Calu3 (cell line): ENCODE data around the gene CP. TPM values are rescaled to one million over a fixed set of nuclear protein-coding genes. Genes with fewer than 3 reads are reported as not detected.
"Not testable (repeated sequence)": the region's sequence is repeated elsewhere in the genome, so short reads cannot be mapped to it uniquely, and the experiment has no call there.

ENCODE experiments used
- BruUV-seq: library from RNA; stranded (reverse); fragments of 400-500 nt; replicated peaks from 2 replicates; lab custom pipeline; 2021; lab: Mats Ljungman, UMichigan
- CTCF ChIA-PET: fragments of 300-600 bp; sonication (Branson Sonifier 250); formaldehyde crosslinking; loops from one replicate; lab custom pipeline; 2022; ENCODE audit warnings: antibody characterized with exemption; lab: Charles Lee
- DNase-seq: peaks from one replicate; pipeline ENCODE4 v3.0.0; 2022
- H3K27ac Mint-ChIP-seq: one replicate; pipeline ENCODE4 v1.8.0; 2022; ENCODE audit warnings: mixed read lengths; ENCODE audit not compliant: unreplicated experiment
- H3K27me3 Mint-ChIP-seq: one replicate; pipeline ENCODE4 v1.8.0; 2022; ENCODE audit warnings: mixed read lengths; ENCODE audit not compliant: unreplicated experiment
- H3K36me3 Mint-ChIP-seq: one replicate; pipeline ENCODE4 v1.8.0; 2022; ENCODE audit warnings: mild to moderate bottlenecking, moderate library complexity, mixed read lengths; ENCODE audit not compliant: insufficient read depth, unreplicated experiment
- H3K4me1 Mint-ChIP-seq: one replicate; pipeline ENCODE4 v1.8.0; 2022; ENCODE audit warnings: mild to moderate bottlenecking, low read depth, mixed read lengths; ENCODE audit not compliant: unreplicated experiment
- H3K4me3 Mint-ChIP-seq: one replicate; pipeline ENCODE4 v1.8.0; 2022; ENCODE audit warnings: mild to moderate bottlenecking, low read depth, moderate library complexity, mixed read lengths; ENCODE audit not compliant: unreplicated experiment
- H3K9me3 Mint-ChIP-seq: one replicate; pipeline ENCODE4 v1.8.0; 2022; ENCODE audit warnings: low read depth, mixed read lengths; ENCODE audit not compliant: unreplicated experiment
- intact Hi-C: fragments of 100-400 bp; cut with micrococcal nuclease; formaldehyde crosslinking; loops from one replicate; pipeline ENCODE4 v1.10.0; 2022; ENCODE audit not compliant: unreplicated experiment
- total RNA-seq: library from RNA; stranded (reverse); gene quantifications from 2 replicates; pipeline ENCODE4 v1.2.3, GENCODE V29; 2022
- TF ChIP-seq, protein P1 (sequence below): fragments of 200-600 bp; IDR thresholded peaks from one replicate; pipeline ENCODE4 v1.8.0; 2022; ENCODE audit warnings: antibody characterized with exemption; ENCODE audit not compliant: unreplicated experiment

The CP gene
- total RNA-seq, 1 experiment from 2014 or later, result 5.4 TPM

GRCh38 chr3:149203758-149204157 lies 17.9 kb downstream of the CP start:
- H3K27ac Mint-ChIP-seq, result no peak overlapping the region

DNA sequence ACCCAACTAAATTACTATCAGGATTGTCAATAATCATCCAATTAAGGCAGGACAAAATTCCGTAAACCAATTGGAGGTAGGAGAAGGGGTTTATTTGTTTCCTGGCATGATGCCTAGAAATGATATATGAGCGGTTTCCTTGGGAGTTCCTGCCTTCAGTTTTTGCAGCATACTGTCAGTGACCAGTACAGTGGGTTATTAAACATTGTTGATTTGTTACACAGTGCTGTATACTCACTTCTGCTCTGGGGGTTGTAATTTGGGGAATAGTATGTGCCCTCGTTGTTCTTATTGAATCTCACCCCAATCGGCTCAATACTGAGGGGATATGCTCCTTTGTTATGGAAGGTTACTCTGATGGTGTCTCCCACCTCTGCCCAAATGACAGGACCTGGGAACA lies 22.2 kb downstream of the CP start:
- Mint-ChIP-seq H3K27me3 (no peaks in the 10 kb centered on the region), H3K9me3 (no peaks in the 10 kb centered on the region), H3K36me3 (no peaks in the 10 kb centered on the region), H3K4me1 (peaks cover 19% of the 10 kb centered on the region), H3K4me3 (no peak overlapping the region), H3K27ac (no peak overlapping the region)
- CTCF ChIA-PET, result no interaction called here
- intact Hi-C loops, result no loop called here
- no TSS peak for BruUV-seq
- TF ChIP-seq, protein P1, sequence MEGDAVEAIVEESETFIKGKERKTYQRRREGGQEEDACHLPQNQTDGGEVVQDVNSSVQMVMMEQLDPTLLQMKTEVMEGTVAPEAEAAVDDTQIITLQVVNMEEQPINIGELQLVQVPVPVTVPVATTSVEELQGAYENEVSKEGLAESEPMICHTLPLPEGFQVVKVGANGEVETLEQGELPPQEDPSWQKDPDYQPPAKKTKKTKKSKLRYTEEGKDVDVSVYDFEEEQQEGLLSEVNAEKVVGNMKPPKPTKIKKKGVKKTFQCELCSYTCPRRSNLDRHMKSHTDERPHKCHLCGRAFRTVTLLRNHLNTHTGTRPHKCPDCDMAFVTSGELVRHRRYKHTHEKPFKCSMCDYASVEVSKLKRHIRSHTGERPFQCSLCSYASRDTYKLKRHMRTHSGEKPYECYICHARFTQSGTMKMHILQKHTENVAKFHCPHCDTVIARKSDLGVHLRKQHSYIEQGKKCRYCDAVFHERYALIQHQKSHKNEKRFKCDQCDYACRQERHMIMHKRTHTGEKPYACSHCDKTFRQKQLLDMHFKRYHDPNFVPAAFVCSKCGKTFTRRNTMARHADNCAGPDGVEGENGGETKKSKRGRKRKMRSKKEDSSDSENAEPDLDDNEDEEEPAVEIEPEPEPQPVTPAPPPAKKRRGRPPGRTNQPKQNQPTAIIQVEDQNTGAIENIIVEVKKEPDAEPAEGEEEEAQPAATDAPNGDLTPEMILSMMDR, result no peak
- DNase-seq, result no peak

More at GRCh38 chr3:149203758-149204157, 17.9 kb downstream of the CP start:
- CTCF ChIA-PET, result interaction anchor here (1.0 to 1.3 kb wide), 4 partner anchors 24 to 83 kb away, joined by 3 to 5 read pairs (median 4); no protein-coding TSS in a partner anchor
- H3K9me3 Mint-ChIP-seq, result no peaks in the 10 kb centered on the region
- peaks cover 32% of the 10 kb centered on the region for H3K4me1 Mint-ChIP-seq
- no peaks in the 10 kb centered on the region for H3K36me3 Mint-ChIP-seq
- intact Hi-C loops, result loop anchor here (1.0 to 5.0 kb wide), 2 partner anchors 12 to 69 kb away; no protein-coding TSS in a partner anchor
- no TSS peak for BruUV-seq
- DNase-seq, result no peak
- TF ChIP-seq, protein P1, result no peak
- H3K4me3 Mint-ChIP-seq, result no peak overlapping the region
- no peaks in the 10 kb centered on the region for H3K27me3 Mint-ChIP-seq

GRCh38 chr3:149198611-149199010 lies 23.0 kb downstream of the CP start:
- peaks cover 10% of the 10 kb centered on the region for H3K4me1 Mint-ChIP-seq
- H3K27me3 Mint-ChIP-seq, result no peaks in the 10 kb centered on the region
- no peaks in the 10 kb centered on the region for H3K36me3 Mint-ChIP-seq
- intact Hi-C loops, result no loop called here
- no peak overlapping the region for H3K27ac Mint-ChIP-seq
- TF ChIP-seq, protein P1, result no peak
- no peak overlapping the region for H3K4me3 Mint-ChIP-seq
- no peak for DNase-seq
- H3K9me3 Mint-ChIP-seq, result no peaks in the 10 kb centered on the region
- CTCF ChIA-PET, result no interaction called here
- BruUV-seq, result no TSS peak

GRCh38 chr3:149197669-149198068 lies 24.0 kb downstream of the CP start:
- H3K4me3 Mint-ChIP-seq, result no peak overlapping the region
- DNase-seq, result no peak
- CTCF ChIA-PET, result no interaction called here
- H3K9me3 Mint-ChIP-seq, result no peaks in the 10 kb centered on the region
- no peaks in the 10 kb centered on the region for H3K36me3 Mint-ChIP-seq
- intact Hi-C loops, result no loop called here
- TF ChIP-seq, protein P1, result no peak
- no peak overlapping the region for H3K27ac Mint-ChIP-seq
- no TSS peak for BruUV-seq
- peaks cover 7% of the 10 kb centered on the region for H3K4me1 Mint-ChIP-seq
- H3K27me3 Mint-ChIP-seq, result no peaks in the 10 kb centered on the region

DNA sequence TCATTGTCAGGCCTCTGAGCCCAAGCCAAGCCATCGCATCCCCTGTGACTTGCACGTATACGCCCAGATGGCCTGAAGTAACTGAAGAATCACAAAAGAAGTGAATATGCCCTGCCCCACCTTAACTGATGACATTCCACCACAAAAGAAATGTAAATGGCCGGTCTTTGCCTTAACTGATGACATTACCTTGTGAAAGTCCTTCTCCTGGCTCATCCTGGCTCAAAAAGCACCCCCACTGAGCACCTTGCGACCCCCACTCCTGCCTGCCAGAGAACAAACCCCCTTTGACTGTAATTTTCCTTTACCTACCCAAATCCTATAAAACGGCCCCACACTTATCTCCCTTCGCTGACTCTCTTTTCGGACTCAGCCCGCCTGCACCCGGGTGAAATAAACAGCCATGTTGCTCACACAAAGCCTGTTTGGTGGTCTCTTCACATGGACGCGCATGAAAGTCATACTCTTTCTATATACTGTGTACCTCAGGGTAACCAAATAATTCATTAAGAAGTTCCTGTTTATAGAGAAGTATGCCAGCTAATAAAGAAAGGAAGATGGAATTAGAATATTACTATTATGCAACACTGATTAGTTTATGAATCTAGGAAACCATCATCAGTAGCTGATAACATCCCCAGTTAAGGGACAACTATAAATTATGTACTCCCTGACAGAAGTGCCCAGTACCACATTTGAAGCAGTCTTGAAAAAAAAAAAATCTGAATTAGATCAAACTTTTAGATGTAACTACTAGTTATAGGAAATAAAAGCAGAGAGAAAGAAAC lies 24.6 kb downstream of the CP start:
- H3K4me3 Mint-ChIP-seq, H3K4me1 Mint-ChIP-seq, intact Hi-C loops, BruUV-seq, H3K27ac Mint-ChIP-seq, CTCF ChIA-PET, DNase-seq, H3K9me3 Mint-ChIP-seq, H3K27me3 Mint-ChIP-seq, H3K36me3 Mint-ChIP-seq: not testable (repeated sequence)
